D721Med (cell line): ENCODE measurements around the gene SPINK6.

Experiments used
- DNase-seq: peaks from one replicate; pipeline ENCODE4 v3.0.0; 2011; ENCODE audit warnings: low spot score; ENCODE audit not compliant: insufficient read length
- FAIRE-seq: peaks from 2 replicates; lab custom pipeline; 2011; peaks lifted over from hg19 to GRCh38; lab: Jason Lieb, UNC
- CTCF ChIP-seq: IDR thresholded peaks from 2 replicates; pipeline ENCODE4 v1.5.1; 2012; ENCODE audit warnings: mild to moderate bottlenecking, control low read depth; ENCODE audit not compliant: insufficient read depth; ENCODE audit errors: missing control alignments

SPINK6 gene

DNA sequence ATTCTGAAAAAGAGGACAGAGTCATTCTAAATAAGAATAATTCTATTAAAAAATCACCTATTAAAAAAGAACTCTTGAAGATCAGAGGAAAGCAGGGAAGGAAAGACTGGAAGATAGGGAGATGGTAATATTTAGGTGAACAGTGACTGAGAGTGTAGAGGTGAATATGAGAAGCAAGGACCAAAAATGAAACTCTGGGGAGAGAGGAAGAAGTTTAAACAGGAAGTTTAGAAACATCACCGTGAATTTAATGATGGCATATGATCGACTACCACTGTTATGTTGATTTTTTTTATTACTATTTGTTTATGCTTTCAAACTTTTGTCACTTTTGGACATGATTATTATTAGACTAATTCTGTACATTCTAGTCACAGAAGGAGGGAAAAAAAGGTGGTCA is 1.7 kb upstream of the SPINK6 start:
- TF ChIP-seq CTCF, result no peak
- DNase-seq (no peak), FAIRE-seq (no peak)

DNA sequence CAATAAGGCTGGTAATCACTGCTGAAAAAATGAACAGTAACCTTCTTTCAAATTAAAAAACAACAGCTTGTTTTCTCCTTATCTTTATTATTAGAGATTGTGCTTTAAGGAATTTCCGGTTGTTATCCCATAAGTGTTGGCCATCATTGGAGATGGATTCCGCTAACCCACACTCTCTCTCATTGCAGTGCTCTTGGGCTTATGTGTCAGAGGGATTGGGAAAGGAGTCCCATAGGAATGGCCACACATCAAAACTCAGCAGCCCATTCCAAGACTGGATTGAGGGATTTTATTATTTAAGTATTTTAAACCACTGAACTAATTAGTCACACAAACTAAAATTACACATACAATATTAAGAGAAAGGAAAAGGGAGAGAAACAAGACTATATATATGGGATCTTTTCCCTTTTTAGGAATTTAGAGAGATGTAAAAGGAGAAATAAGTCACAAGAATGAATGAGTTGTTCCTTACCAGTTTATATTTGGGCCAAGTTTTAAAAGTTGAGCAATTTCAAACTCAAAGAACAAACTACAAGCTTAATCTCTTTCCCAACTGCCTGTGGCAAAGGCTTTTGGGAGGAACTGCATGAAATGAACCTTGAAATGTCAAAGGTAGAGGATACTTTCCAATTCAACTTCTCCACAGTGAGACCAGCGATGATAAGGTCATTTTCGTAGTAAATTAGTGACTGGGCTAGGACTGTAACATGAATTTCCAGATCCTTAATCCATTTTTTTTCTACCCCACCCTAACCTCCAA is 2.4 kb downstream of the SPINK6 start:
- FAIRE-seq, result no peak
- DNase-seq, result no peak
- no peak for TF ChIP-seq CTCF

DNA sequence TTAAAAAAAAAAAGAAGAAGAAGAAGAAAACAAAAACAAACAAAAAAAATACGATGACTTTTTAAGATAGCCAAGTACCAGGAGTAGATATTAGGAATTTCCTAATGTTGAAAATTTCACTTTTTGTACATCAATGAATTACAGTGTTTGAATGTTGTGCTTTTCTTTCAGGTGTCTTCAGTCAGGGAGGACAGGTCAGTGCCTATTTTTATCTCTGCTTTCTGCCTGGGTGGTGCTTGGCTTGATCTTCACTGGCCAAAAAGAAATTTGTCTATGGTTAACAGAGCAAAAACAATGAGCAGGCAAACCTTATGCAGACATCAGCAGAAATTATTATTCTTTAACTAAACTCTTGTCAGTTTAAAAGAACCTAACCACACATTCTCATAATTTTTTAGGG is 3.0 kb downstream of the SPINK6 start:
- no peak for TF ChIP-seq CTCF
- DNase-seq (no peak), FAIRE-seq (no peak)

GRCh38 chr5:148206620-148207019 is 3.8 kb downstream of the SPINK6 start:
- no peak for FAIRE-seq
- TF ChIP-seq CTCF, result no peak
- no peak for DNase-seq

DNA sequence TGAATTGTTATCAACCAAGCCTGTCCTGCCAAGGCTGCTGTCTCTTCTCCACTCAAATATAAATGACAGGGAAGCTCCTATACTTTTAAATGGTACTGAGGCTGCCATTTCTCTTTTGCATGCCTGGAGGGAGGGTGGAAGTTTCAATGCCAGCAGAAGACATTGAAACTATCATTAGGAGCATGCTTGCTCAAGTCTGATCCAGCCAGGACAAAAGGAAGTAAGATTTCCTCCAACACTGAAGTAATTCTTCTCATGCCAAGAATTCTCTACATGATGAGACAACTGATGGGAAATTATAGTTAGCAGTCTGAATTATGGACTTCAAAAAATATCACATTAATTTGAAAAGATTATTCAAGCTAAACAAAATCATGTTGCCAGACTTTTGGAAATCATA is 5.4 kb downstream of the SPINK6 start:
- TF ChIP-seq CTCF, result no peak
- FAIRE-seq (no peak), DNase-seq (no peak)

GRCh38 chr5:148209151-148209770 is 6.4 kb downstream of the SPINK6 start:
- no peak for DNase-seq
- no peak for TF ChIP-seq CTCF
- no peak for FAIRE-seq

- no peak for TF ChIP-seq CTCF
- no peak for DNase-seq
- FAIRE-seq, result no peak
Observed at GRCh38 chr5:148214665-148215185, 11.9 kb downstream of the SPINK6 start.
